ENCODE results near the gene MT2A. TPM values are rescaled to one million over a fixed set of nuclear protein-coding genes. Genes with fewer than 3 reads are reported as not detected.

The MT2A gene
- total RNA-seq, 3 donors from 2014 or later, result 186 to 438 (median 301) TPM

GRCh38 chr16:56584276-56584675, 24.1 kb upstream of the MT2A start:
- ATAC-seq (no peak), DNase-seq (no peak)
- H3K27me3 Mint-ChIP-seq (ENCODE audit: low read depth), result peaks cover 4% of the 10 kb centered on the region
- no peaks in the 10 kb centered on the region for H3K36me3 Mint-ChIP-seq (ENCODE audit: insufficient read depth)
- H3K9me3 Mint-ChIP-seq, result no peaks in the 10 kb centered on the region
- no peak overlapping the region for H3K4me3 Mint-ChIP-seq
- peaks cover 4% of the 10 kb centered on the region for H3K4me1 Mint-ChIP-seq (ENCODE audit: low read depth)

GRCh38 chr16:56588781-56589140, 19.6 kb upstream of the MT2A start:
- ATAC-seq (no peak), DNase-seq (no peak)
- H3K4me3 Mint-ChIP-seq, result peak overlapping the region; percentile 80
- no peaks in the 10 kb centered on the region for H3K36me3 Mint-ChIP-seq (ENCODE audit: insufficient read depth)
- H3K27me3 Mint-ChIP-seq (ENCODE audit: low read depth), result peaks cover 27% of the 10 kb centered on the region
- H3K9me3 Mint-ChIP-seq, result no peaks in the 10 kb centered on the region
- peaks cover 12% of the 10 kb centered on the region for H3K4me1 Mint-ChIP-seq (ENCODE audit: low read depth)

- Mint-ChIP-seq H3K36me3 (ENCODE audit: insufficient read depth) (no peaks in the 10 kb centered on the region), H3K9me3 (no peaks in the 10 kb centered on the region), H3K4me3 (peak within 1 kb of the TSS; percentile 80), H3K27me3 (ENCODE audit: low read depth) (peaks cover 27% of the 10 kb centered on the region), H3K4me1 (ENCODE audit: low read depth) (peaks cover 12% of the 10 kb centered on the region)
- ATAC-seq (peak; percentile 74 to 89), DNase-seq (peak; percentile 11)
Observed at GRCh38 chr16:56589141-56590039, 19.0 kb upstream of the MT2A start, which contains the start of gene MT3. MT3 (plus strand) TSS chr16:56589528; CDS start chr16:56589591, 63 bp downstream.

GRCh38 chr16:56591377-56592060, 16.9 kb upstream of the MT2A start:
- no peaks in the 10 kb centered on the region for H3K36me3 Mint-ChIP-seq (ENCODE audit: insufficient read depth)
- DNase-seq, result no peak
- ATAC-seq, result no peak
- H3K4me3 Mint-ChIP-seq, result no peak overlapping the region
- H3K27me3 Mint-ChIP-seq (ENCODE audit: low read depth), result peaks cover 27% of the 10 kb centered on the region
- no peaks in the 10 kb centered on the region for H3K9me3 Mint-ChIP-seq
- H3K4me1 Mint-ChIP-seq (ENCODE audit: low read depth), result peaks cover 12% of the 10 kb centered on the region

GRCh38 chr16:56593573-56594291, 14.7 kb upstream of the MT2A start:
- peaks cover 25% of the 10 kb centered on the region for H3K27me3 Mint-ChIP-seq (ENCODE audit: low read depth)
- no peak for DNase-seq
- H3K4me1 Mint-ChIP-seq (ENCODE audit: low read depth), result peaks cover 12% of the 10 kb centered on the region
- no peaks in the 10 kb centered on the region for H3K36me3 Mint-ChIP-seq (ENCODE audit: insufficient read depth)
- ATAC-seq, result no peak
- no peak overlapping the region for H3K4me3 Mint-ChIP-seq
- H3K9me3 Mint-ChIP-seq, result no peaks in the 10 kb centered on the region

- Mint-ChIP-seq H3K27me3 (ENCODE audit: low read depth) (peaks cover 22% of the 10 kb centered on the region), H3K4me1 (ENCODE audit: low read depth) (peaks cover 8% of the 10 kb centered on the region), H3K4me3 (no peak overlapping the region), H3K9me3 (no peaks in the 10 kb centered on the region), H3K36me3 (ENCODE audit: insufficient read depth) (no peaks in the 10 kb centered on the region)
- DNase-seq, result no peak
- ATAC-seq, result no peak
Observed at GRCh38 chr16:56594292-56594619, 14.1 kb upstream of the MT2A start.

GRCh38 chr16:56600398-56600999, 7.9 kb upstream of the MT2A start:
- Mint-ChIP-seq H3K4me3 (no peak overlapping the region), H3K36me3 (ENCODE audit: insufficient read depth) (no peaks in the 10 kb centered on the region), H3K9me3 (no peaks in the 10 kb centered on the region), H3K4me1 (ENCODE audit: low read depth) (no peaks in the 10 kb centered on the region), H3K27me3 (ENCODE audit: low read depth) (peaks cover 1% of the 10 kb centered on the region)
- DNase-seq (peak; percentile 11), ATAC-seq (peak; percentile 56 to 58)

GRCh38 chr16:56601325-56601724, 7.1 kb upstream of the MT2A start:
- no peak for DNase-seq

GRCh38 chr16:56603589-56603988, 4.8 kb upstream of the MT2A start:
- H3K36me3 Mint-ChIP-seq (ENCODE audit: insufficient read depth), result no peaks in the 10 kb centered on the region
- no peak for DNase-seq
- peaks cover 1% of the 10 kb centered on the region for H3K27me3 Mint-ChIP-seq (ENCODE audit: low read depth)
- no peak overlapping the region for H3K4me3 Mint-ChIP-seq
- peaks cover 24% of the 10 kb centered on the region for H3K4me1 Mint-ChIP-seq (ENCODE audit: low read depth)
- no peak for ATAC-seq
- no peaks in the 10 kb centered on the region for H3K9me3 Mint-ChIP-seq

More at GRCh38 chr16:56601325-56601724, 7.1 kb upstream of the MT2A start:
- ATAC-seq, result no peak
- Mint-ChIP-seq H3K4me3 (no peak overlapping the region), H3K4me1 (ENCODE audit: low read depth) (peaks cover 6% of the 10 kb centered on the region), H3K27me3 (ENCODE audit: low read depth) (peaks cover 1% of the 10 kb centered on the region), H3K36me3 (ENCODE audit: insufficient read depth) (no peaks in the 10 kb centered on the region), H3K9me3 (no peaks in the 10 kb centered on the region)

- DNase-seq, result no peak
- peaks cover 34% of the 10 kb centered on the region for H3K4me1 Mint-ChIP-seq (ENCODE audit: low read depth)
- H3K36me3 Mint-ChIP-seq (ENCODE audit: insufficient read depth), result no peaks in the 10 kb centered on the region
- H3K9me3 Mint-ChIP-seq, result no peaks in the 10 kb centered on the region
- H3K27me3 Mint-ChIP-seq (ENCODE audit: low read depth), result peaks cover 1% of the 10 kb centered on the region
- no peak overlapping the region for H3K4me3 Mint-ChIP-seq
- no peak for ATAC-seq
Observed at GRCh38 chr16:56604966-56605365, 3.4 kb upstream of the MT2A start.

- peaks cover 39% of the 10 kb centered on the region for H3K4me1 Mint-ChIP-seq (ENCODE audit: low read depth)
- DNase-seq (no peak), ATAC-seq (no peak)
- no peaks in the 10 kb centered on the region for H3K27me3 Mint-ChIP-seq (ENCODE audit: low read depth)
- no peaks in the 10 kb centered on the region for H3K36me3 Mint-ChIP-seq (ENCODE audit: insufficient read depth)
- H3K4me3 Mint-ChIP-seq, result no peak overlapping the region
- H3K9me3 Mint-ChIP-seq, result no peaks in the 10 kb centered on the region
Observed at GRCh38 chr16:56605475-56605874, 2.9 kb upstream of the MT2A start.

GRCh38 chr16:56606071-56606475, 2.3 kb upstream of the MT2A start:
- ATAC-seq (no peak), DNase-seq (no peak)
- Mint-ChIP-seq H3K27me3 (ENCODE audit: low read depth) (no peaks in the 10 kb centered on the region), H3K9me3 (no peaks in the 10 kb centered on the region), H3K4me1 (ENCODE audit: low read depth) (peaks cover 45% of the 10 kb centered on the region), H3K4me3 (no peak overlapping the region), H3K36me3 (ENCODE audit: insufficient read depth) (no peaks in the 10 kb centered on the region)

GRCh38 chr16:56606476-56607108, 1.8 kb upstream of the MT2A start:
- H3K27me3 Mint-ChIP-seq (ENCODE audit: low read depth), result no peaks in the 10 kb centered on the region
- no peak overlapping the region for H3K4me3 Mint-ChIP-seq

More at GRCh38 chr16:56606476-56607108, 1.8 kb upstream of the MT2A start:
- DNase-seq (no peak), ATAC-seq (no peak)
- Mint-ChIP-seq H3K9me3 (no peaks in the 10 kb centered on the region), H3K4me1 (ENCODE audit: low read depth) (peaks cover 50% of the 10 kb centered on the region), H3K36me3 (ENCODE audit: insufficient read depth) (no peaks in the 10 kb centered on the region)

All from activated T-cell treated with anti-CD3 and anti-CD28 coated beads, Interleukin-2, amount 50 U/mL, for 4 hours (primary cell).